Measurements from ENCODE around the gene TESPA1. TPM values are rescaled to one million over a fixed set of nuclear protein-coding genes. Genes with fewer than 3 reads are reported as not detected.

TESPA1 gene
- total RNA-seq, 4 donors from 2014 or later: 1.2 to 9.6 (median 4.5) TPM

- no peak overlapping the region for H3K27ac ChIP-seq
- no peaks in the 10 kb centered on the region for H3K27me3 ChIP-seq
- no peak for DNase-seq
- no peak for TF ChIP-seq POLR2A (IDR thresholded peaks at IDR 0.05)
- TF ChIP-seq CTCF (IDR thresholded peaks at IDR 0.05): no peak
- H3K4me1 ChIP-seq: no peaks in the 10 kb centered on the region
- H3K36me3 ChIP-seq: no peaks in the 10 kb centered on the region
- no peak overlapping the region for H3K4me3 ChIP-seq
- no peaks in the 10 kb centered on the region for H3K9me3 ChIP-seq
These were observed 6.7 kb downstream of the TESPA1 start for GRCh38 chr12:54977857-54978256.

GRCh38 chr12:54977155-54977554 is 7.4 kb downstream of the TESPA1 start:
- Histone ChIP-seq H3K27ac (no peak overlapping the region), H3K27me3 (no peaks in the 10 kb centered on the region), H3K4me3 (no peak overlapping the region), H3K9me3 (no peaks in the 10 kb centered on the region), H3K36me3 (no peaks in the 10 kb centered on the region), H3K4me1 (no peaks in the 10 kb centered on the region)
- no peak for DNase-seq
- TF ChIP-seq POLR2A (IDR thresholded peaks at IDR 0.05) (no peak), CTCF (IDR thresholded peaks at IDR 0.05) (no peak)

- DNase-seq: no peak
These were observed 8.7 kb downstream of the TESPA1 start for GRCh38 chr12:54975875-54976274.

GRCh38 chr12:54975272-54975671 is 9.3 kb downstream of the TESPA1 start:
- no peak for DNase-seq
- H3K36me3 ChIP-seq: no peaks in the 10 kb centered on the region
- no peak overlapping the region for H3K4me3 ChIP-seq
- H3K27ac ChIP-seq: no peak overlapping the region
- no peaks in the 10 kb centered on the region for H3K9me3 ChIP-seq
- TF ChIP-seq POLR2A (IDR thresholded peaks at IDR 0.05): no peak
- TF ChIP-seq CTCF (IDR thresholded peaks at IDR 0.05): no peak
- H3K4me1 ChIP-seq: no peaks in the 10 kb centered on the region
- H3K27me3 ChIP-seq: no peaks in the 10 kb centered on the region

More at GRCh38 chr12:54975875-54976274, 8.7 kb downstream of the TESPA1 start:
- no peaks in the 10 kb centered on the region for H3K4me1 ChIP-seq
- no peaks in the 10 kb centered on the region for H3K27me3 ChIP-seq
- TF ChIP-seq CTCF (IDR thresholded peaks at IDR 0.05) (no peak), POLR2A (IDR thresholded peaks at IDR 0.05) (no peak)
- H3K9me3 ChIP-seq: no peaks in the 10 kb centered on the region
- no peak overlapping the region for H3K27ac ChIP-seq
- no peak overlapping the region for H3K4me3 ChIP-seq
- H3K36me3 ChIP-seq: no peaks in the 10 kb centered on the region

- Histone ChIP-seq H3K4me1 (no peaks in the 10 kb centered on the region), H3K9me3 (no peaks in the 10 kb centered on the region), H3K36me3 (no peaks in the 10 kb centered on the region), H3K27ac (no peak overlapping the region), H3K27me3 (no peaks in the 10 kb centered on the region), H3K4me3 (no peak overlapping the region)
- no peak for DNase-seq
- TF ChIP-seq POLR2A (IDR thresholded peaks at IDR 0.05) (no peak), CTCF (IDR thresholded peaks at IDR 0.05) (no peak)
These were observed 10.3 kb downstream of the TESPA1 start for GRCh38 chr12:54974279-54974678.

GRCh38 chr12:54973556-54973955 is 11.0 kb downstream of the TESPA1 start:
- Histone ChIP-seq H3K4me1 (no peaks in the 10 kb centered on the region), H3K9me3 (no peaks in the 10 kb centered on the region), H3K27me3 (no peaks in the 10 kb centered on the region), H3K36me3 (no peaks in the 10 kb centered on the region), H3K4me3 (no peak overlapping the region), H3K27ac (no peak overlapping the region)
- TF ChIP-seq POLR2A (IDR thresholded peaks at IDR 0.05): no peak
- no peak for TF ChIP-seq CTCF (IDR thresholded peaks at IDR 0.05)
- DNase-seq: no peak
